NCI-H146 treated with DMSO at 0.1 percent for 48 hours (cell line): Measurements from ENCODE around the gene ZNF438.

ENCODE experiments used
- DNase-seq: peaks from one replicate; lab custom pipeline; 2025; ENCODE audit not compliant: unreplicated experiment; lab: John Stamatoyannopoulos, UW

ZNF438 gene

GRCh38 chr10:30848396-30849032, 183.2 kb downstream of the ZNF438 start:
- no peak for DNase-seq

GRCh38 chr10:30847642-30848041, 184.0 kb downstream of the ZNF438 start:
- no peak for DNase-seq

GRCh38 chr10:30847199-30847598, 184.5 kb downstream of the ZNF438 start:
- DNase-seq, result no peak

DNA sequence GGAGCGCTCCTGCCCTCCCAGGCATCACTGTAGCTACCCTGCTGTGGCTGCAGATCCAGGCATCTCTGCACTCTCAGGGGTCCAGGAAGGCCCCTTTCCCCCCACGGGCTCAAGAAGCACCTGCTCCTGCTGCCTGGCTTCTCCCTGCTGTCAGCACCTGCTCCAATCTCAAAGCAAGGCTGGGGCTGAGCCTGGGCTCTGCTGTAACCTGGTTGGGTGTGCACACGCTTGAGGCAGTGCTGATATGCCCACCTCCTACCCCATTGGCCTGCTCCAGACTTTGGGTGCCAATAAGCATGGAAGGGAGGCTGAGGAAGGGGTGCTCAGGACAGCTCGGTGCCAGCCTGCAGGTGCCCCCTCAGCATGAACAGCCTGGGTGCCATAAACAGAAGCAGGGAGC, 185.0 kb downstream of the ZNF438 start:
- no peak for DNase-seq

DNA sequence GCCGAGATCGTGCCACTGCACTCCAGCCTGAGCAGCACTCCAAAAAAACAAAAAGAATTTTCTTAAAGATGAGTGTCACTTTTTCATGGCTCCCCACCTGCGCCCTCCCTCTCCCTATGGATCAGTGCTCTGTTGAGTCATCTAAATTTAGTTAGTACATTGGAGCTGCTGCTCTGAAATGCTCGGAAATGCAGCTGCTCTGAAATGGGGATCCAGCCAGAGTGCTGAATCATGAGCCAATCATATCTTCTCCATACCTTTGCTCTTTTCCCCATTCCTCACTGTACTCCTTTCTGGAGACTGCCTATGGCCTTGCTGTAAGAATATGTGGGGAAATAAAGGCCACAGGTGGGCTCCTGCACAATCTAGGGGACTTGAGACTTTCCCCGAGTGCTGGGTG, 188.8 kb downstream of the ZNF438 start:
- DNase-seq, result no peak

DNA sequence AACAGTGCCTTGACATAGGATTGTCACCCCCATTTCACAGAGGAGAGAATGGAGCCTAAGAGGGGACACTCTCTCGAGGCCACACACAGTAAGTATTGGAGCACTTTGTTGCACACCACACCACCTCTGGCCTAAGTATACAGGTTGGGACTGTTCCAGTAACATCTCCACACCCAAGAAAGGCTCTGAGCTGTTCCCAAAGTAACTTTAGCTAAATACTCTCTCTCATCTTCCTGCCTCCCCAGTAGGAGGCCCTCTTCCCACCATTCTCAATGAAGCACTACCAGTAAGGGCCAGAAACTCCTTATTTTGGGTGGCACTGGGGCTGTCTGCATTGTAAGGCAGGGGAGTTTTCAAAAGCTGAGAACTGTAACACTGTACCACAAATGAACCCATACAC, 189.5 kb downstream of the ZNF438 start:
- DNase-seq, result no peak

DNA sequence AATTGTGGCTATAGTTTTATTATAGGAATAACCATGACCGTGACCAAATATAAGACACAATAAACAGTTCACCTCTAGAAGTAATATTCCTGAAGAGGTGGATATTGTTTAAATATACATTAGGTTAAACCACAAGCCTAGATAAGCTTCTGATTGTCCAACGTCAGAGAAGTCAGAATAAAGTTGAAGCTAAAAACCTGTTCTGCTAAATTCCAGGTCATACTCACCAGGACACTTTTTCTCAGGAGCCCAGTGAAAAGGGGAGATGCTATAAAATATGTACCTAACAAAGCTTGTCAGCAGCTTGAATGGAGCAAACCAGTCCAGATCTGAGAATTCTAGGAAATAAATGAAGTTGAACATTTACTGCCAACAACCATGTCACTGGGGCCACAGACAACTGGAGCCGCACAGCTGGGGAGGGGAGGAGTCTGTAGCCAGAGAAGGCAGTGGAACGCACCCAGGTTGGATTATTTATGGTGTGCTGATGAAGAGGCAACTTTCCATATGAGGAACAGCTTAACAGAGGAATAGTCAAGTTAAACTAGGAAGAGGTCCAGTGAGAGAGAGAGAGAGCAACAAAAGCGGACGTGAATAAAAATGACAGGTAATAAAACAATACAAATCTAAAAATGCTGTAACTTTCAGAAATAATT, 191.1 kb downstream of the ZNF438 start:
- DNase-seq, result no peak

DNA sequence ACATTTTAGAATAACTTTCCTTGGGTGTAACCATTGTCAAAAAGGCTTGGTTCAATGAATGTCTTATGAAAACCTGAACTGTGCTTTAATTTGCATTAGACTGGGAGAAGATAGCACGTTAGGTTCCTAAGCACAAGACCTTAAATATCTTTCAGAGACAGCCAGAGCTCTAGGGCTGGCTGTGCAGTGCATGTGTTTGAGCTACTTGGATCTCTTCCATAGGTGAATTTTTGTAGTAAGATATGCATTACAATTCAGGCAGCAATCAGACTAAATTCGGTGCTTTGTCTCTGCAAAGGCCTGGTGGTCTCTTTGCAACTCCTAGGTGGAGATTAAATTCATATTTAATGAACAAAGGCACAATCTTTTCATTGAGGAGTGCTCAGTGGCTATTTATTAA, 192.0 kb downstream of the ZNF438 start:
- no peak for DNase-seq

- no peak for DNase-seq
Measured at GRCh38 chr10:30836406-30836805, 195.3 kb downstream of the ZNF438 start.

DNA sequence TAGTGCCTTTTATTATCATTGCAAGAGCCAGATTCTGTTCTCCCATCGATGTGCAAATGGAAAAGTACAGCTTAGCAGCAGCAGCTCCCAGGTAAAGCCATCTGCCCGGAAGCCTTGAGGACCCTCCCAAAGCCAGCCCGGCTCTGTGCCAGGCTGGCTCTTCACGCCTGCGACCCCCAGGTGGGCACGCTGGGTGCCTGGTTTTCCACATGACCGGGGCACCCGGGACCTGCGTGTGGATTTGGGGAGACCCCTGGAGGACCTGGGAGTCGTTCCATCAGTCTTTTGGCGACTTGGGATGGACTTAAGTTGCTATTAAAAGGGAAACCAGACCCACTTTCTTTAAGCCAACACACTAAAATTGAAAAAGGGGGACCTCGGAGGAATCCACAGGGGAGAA, 196.5 kb downstream of the ZNF438 start:
- DNase-seq, result no peak

DNA sequence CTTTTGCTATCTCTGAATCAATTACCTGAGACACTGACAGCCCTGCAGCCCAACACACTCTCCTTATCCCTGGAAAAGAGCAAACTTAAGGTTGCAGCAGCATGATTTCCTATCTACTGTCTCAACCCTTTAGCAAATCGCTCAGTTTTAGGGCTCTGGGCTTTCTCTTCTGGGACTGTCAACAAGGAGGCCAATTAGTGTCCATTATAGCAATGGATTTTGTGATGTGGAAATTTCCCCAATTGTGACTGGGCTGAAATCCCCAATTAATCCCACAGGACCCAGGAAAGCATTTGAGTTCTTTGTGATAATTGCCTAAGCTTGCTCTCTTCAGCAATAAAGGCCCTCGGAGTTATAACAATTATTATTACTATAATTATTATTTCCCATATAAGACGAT, 197.0 kb downstream of the ZNF438 start:
- DNase-seq, result no peak

DNA sequence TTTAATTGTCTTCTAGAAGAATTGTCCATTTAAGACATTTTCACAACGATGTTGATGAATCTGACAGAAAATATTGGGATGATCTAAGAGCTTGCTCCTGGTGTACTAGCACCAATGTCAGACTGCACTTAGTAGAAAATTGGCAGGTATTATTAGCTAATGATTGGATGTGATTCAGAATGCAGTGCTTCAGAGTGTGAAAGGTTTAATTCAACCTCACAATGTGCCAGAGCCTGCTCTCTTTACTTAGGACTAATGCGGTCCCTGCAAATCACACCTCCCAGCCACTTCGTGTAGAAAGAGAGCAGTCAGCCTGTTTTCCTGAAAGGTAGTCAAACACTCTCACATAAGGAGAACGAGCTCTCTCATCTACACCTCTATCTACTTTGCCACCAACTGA, 197.5 kb downstream of the ZNF438 start:
- no peak for DNase-seq

- no peak for DNase-seq
Measured at GRCh38 chr10:30833628-30833970, 198.1 kb downstream of the ZNF438 start.

- no peak for DNase-seq
Measured at GRCh38 chr10:30832749-30833627, 198.7 kb downstream of the ZNF438 start.

DNA sequence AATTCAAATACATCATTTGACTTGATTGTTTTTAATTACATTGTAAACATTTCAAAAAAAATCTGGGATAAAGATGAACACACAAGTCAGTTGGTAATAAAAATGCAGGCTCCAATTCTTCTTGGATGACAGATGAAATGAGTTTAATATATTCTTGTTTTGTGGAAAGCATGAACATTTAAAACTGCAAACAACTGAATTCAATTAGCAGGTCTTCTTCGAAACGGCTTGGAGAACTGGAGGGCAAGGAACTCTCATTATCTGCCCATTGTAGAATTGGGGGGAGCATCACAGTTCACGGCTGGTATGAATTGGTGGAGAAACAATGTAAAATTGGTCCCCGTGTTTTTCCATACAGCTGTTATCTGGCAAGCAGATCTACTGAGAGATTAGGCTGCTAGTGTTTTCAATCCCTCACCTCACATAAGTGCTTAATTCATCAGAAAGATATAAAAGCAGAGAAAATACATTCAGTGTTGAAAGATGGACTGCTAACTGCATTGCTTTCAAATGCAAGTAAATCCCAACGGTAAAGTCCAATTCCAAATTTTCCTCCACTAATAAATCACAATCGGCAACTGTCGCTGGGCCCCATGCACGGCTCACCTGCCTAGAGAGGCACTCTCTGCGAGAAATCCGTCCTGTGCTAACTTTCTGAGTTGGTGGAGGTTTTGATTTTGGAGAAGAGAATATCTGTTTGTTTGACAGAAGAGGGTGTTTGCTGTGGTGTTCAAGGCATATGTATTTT, 199.5 kb downstream of the ZNF438 start:
- DNase-seq, result no peak

DNA sequence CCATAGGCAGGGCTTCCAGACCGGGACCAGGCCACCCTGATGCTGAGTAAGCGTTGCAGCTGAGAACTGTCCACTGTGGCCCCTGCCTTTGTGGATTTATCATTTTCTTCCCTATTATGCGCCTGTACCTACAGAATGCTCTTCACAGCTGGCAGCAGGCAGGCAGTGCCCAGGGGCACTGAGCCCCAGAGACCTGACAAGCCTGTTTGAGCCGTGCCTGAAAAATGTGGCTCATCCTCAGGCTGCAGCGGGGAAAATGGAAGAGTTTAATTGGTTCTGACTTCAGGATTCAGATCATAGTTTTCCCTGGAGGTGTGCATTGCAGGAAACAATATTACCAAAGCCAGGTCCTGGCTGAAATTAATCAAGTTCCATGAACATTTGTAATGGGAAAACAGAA, 200.2 kb downstream of the ZNF438 start:
- DNase-seq, result no peak

DNA sequence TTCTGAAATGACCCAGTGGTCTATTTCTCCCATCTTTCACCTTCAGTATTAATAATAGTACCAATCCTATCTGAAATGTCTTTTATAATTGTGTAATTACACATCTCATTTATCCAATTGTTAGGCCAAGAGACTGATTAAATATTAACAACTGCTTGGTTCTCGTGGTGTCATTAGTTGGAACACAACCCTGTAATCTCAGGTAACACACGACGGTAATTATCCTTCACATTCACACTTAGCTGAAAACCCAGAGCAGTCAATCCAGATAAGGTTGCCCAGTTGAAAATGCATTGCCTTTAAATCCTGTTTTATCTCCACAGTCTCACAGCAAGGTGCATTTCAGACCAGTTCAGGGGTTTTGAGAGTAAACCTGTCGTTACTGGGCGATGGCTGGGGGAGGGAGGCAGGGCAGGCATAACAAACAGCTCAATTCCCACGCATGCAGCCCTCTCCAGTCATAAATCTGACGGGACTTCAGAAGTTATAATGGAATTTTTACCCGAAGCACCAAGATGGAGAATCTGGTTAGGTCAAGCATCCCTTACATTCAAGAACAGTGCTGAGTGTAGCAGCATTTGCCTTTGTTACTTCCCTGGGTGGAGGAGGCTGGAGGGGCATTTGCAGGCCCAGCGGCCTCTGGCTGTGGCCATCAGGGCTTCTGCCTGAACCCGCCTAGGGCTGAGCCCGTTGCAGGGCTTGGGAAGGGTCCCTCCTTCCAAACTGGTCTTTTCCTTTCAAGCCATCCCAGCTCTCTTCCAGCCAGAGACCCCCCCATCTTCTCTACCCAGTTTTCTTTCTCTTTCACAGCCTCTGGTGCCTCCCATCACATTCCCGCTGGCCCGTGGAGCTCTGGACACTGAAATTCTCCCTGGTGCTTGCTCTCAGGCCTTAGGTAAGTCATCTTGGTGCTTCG, 201.1 kb downstream of the ZNF438 start:
- DNase-seq, result no peak

DNA sequence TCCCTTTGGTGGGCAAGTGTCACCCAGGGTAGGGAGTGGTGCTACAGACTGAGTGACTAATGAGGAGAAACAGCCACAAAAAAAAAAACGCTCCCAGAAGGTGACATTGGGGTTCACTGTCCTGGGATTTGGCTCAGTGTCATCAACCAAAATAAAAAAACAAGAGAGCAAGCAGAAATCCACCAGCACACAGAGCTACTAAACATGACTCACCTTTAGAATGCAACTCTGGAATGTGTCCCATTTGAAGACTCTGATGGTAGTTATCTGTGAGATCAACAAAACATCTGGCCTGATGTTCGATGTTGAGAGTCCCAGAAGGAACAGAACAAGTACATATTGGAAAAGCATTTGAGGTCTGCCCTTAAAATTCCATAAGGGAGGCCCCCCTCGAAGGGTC, 201.8 kb downstream of the ZNF438 start:
- no peak for DNase-seq

- DNase-seq, result no peak
Measured at GRCh38 chr10:30828680-30829079, 203.0 kb downstream of the ZNF438 start.

GRCh38 chr10:30828164-30828563, 203.5 kb downstream of the ZNF438 start:
- no peak for DNase-seq
